ENCODE measurements around the gene SAMD4B.

- TF ChIP-seq SUZ12 (IDR thresholded peaks at IDR 0.05; ENCODE audit: extremely low read depth, insufficient read depth, insufficient read length) (no peak), YY1 (IDR thresholded peaks at IDR 0.05; ENCODE audit: insufficient read depth, insufficient read length) (no peak), ZNF274 (IDR thresholded peaks at IDR 0.05; ENCODE audit: low read depth, low read length) (no peak)
These were observed 73.2 kb downstream of the SAMD4B start for GRCh38 chr19:39415111-39416046.

Data from NT2/D1 (cell line).